GM12891 (cell line): ENCODE measurements around the gene ALDH1L2.

ENCODE experiments used
- POLR2A ChIP-seq: IDR thresholded peaks from 2 replicates; pipeline ENCODE4 v1.6.1; 2011; ENCODE audit warnings: low read depth, low read length, control low read depth
- POLR2AphosphoS5 ChIP-seq: IDR thresholded peaks from 2 replicates; pipeline ENCODE4 v1.6.1; 2011; ENCODE audit warnings: low read depth, low read length, control low read depth
- POU2F2 ChIP-seq: IDR thresholded peaks from 2 replicates; pipeline ENCODE4 v1.6.1; 2011; ENCODE audit warnings: low read depth, mild to moderate bottlenecking, control low read depth, low read length, moderate library complexity

GRCh38 chr12:105051981-105052380, 32.3 kb downstream of the ALDH1L2 start:
- no peak for TF ChIP-seq POLR2A
- TF ChIP-seq POU2F2 = no peak
- TF ChIP-seq POLR2AphosphoS5 = no peak
